Hematopoietic multipotent progenitor cell treated with erythropoietin and hydrocortisone succinate and interleukin-3 and kit ligand, for 4 days (in vitro differentiated cells): Measurements from ENCODE around the gene CAPN10.
A peak's percentile ranks its signal among the peaks of the same experiment; 100 is the strongest.

Experiments
- DNase-seq: peaks from one replicate; pipeline ENCODE4 v3.0.0-alpha.2; 2015

Gene CAPN10

GRCh38 chr2:240590681-240591111 is 4.2 kb downstream of the CAPN10 start:
- DNase-seq, result no peak

GRCh38 chr2:240591226-240591625 is 4.7 kb downstream of the CAPN10 start:
- no peak for DNase-seq

GRCh38 chr2:240591784-240592183 is 5.2 kb downstream of the CAPN10 start:
- no peak for DNase-seq

- DNase-seq, result no peak
Observed at GRCh38 chr2:240593026-240593702, 6.6 kb downstream of the CAPN10 start.

GRCh38 chr2:240593703-240594451 is 7.3 kb downstream of the CAPN10 start:
- DNase-seq, result no peak

GRCh38 chr2:240594511-240595380 is 8.2 kb downstream of the CAPN10 start:
- DNase-seq, result no peak

GRCh38 chr2:240595381-240596079 is 9.0 kb downstream of the CAPN10 start:
- DNase-seq, result peak; percentile 80

- DNase-seq, result no peak
Observed at GRCh38 chr2:240596080-240596460, 9.5 kb downstream of the CAPN10 start.

- no peak for DNase-seq
Observed at GRCh38 chr2:240596491-240596931, 10.0 kb downstream of the CAPN10 start.

GRCh38 chr2:240597054-240597418 is 10.5 kb downstream of the CAPN10 start:
- DNase-seq, result no peak

- DNase-seq, result no peak
Observed at GRCh38 chr2:240597419-240598181, 11.1 kb downstream of the CAPN10 start.

- DNase-seq, result no peak
Observed at GRCh38 chr2:240598311-240598911, 11.9 kb downstream of the CAPN10 start.

- DNase-seq, result no peak
Observed at GRCh38 chr2:240599141-240599583, 12.6 kb downstream of the CAPN10 start.

- DNase-seq, result no peak
Observed at GRCh38 chr2:240600451-240600961, 14.0 kb downstream of the CAPN10 start.

GRCh38 chr2:240601061-240601830 is 14.7 kb downstream of the CAPN10 start:
- no peak for DNase-seq

GRCh38 chr2:240601831-240602160 is 15.3 kb downstream of the CAPN10 start:
- DNase-seq, result no peak

GRCh38 chr2:240602266-240603050 is 15.9 kb downstream of the CAPN10 start:
- DNase-seq, result no peak

GRCh38 chr2:240603081-240603835 is 16.7 kb downstream of the CAPN10 start:
- DNase-seq, result no peak

- no peak for DNase-seq
Observed at GRCh38 chr2:240603846-240604245, 17.3 kb downstream of the CAPN10 start.
